K562 (cell line): ENCODE measurements around the gene BCL2L1. TPM values are rescaled to one million over a fixed set of nuclear protein-coding genes. Genes with fewer than 3 reads are reported as not detected.

ENCODE experiments used
- ARID1B ChIP-seq: fragments of 450-650 bp; IDR thresholded peaks from 2 replicates; pipeline ENCODE4 v1.6.1; 2016; ENCODE audit warnings: antibody characterized with exemption, mild to moderate bottlenecking, inconsistent platforms
- EGR1 ChIP-seq: fragments of 450-650 bp; conservative IDR thresholded peaks from 2 replicates; pipeline ENCODE4 v1.6.1; 2017; ENCODE audit warnings: mild to moderate bottlenecking
- KAT8 ChIP-seq: fragments of 450-650 bp; IDR thresholded peaks from 2 replicates; pipeline ENCODE4 v1.6.1; 2016; ENCODE audit warnings: low read depth, mild to moderate bottlenecking
- MAFF ChIP-seq: IDR thresholded peaks from 2 replicates; pipeline ENCODE4 v1.6.1; 2012; ENCODE audit warnings: low read length, improper control_type of control experiment
- PRPF4 ChIP-seq: fragments of 200-400 bp; formaldehyde crosslinking; IDR thresholded peaks from one replicate; pipeline ENCODE4 v1.6.1; 2017; ENCODE audit warnings: low read length, low read depth, mild to moderate bottlenecking; ENCODE audit not compliant: insufficient read depth, poor library complexity, severe bottlenecking
- RBBP5 ChIP-seq: fragments of 200-600 bp; sonication (generic); IDR thresholded peaks from 2 replicates; pipeline ENCODE4 v1.6.1; 2012; ENCODE audit warnings: borderline replicate concordance, mild to moderate bottlenecking, low read length, control low read depth, inconsistent platforms; ENCODE audit not compliant: insufficient read depth, poor library complexity, severe bottlenecking
- RBM15 ChIP-seq: fragments of 200-400 bp; formaldehyde crosslinking; IDR thresholded peaks from 2 replicates; pipeline ENCODE4 v1.6.1; 2018; ENCODE audit warnings: mild to moderate bottlenecking, low read length, moderate library complexity; ENCODE audit not compliant: insufficient read depth
- TCF3 ChIP-seq: sonication (generic); formaldehyde crosslinking; IDR thresholded peaks from 2 replicates; pipeline ENCODE4 v1.4.0; 2020; ENCODE audit warnings: mild to moderate bottlenecking, missing genetic modification reagents
- XRCC4 ChIP-seq: IDR thresholded peaks from one replicate; pipeline ENCODE4 v1.6.1; 2011; ENCODE audit not compliant: insufficient read depth, insufficient read length; ENCODE audit errors: extremely low read depth
- ZBTB34 ChIP-seq: fragments of 250-450 bp; sonication (Bioruptor Pico); IDR thresholded peaks from 2 replicates; pipeline ENCODE4 v1.8.0; 2021; ENCODE audit warnings: mild to moderate bottlenecking, moderate library complexity
- ZNF24 ChIP-seq: fragments of 450-650 bp; IDR thresholded peaks from 2 replicates; pipeline ENCODE4 v1.6.1; 2016
- ZNF282 ChIP-seq: sonication (generic); formaldehyde crosslinking; IDR thresholded peaks from 2 replicates; pipeline ENCODE4 v1.8.1; 2023; ENCODE audit warnings: missing genetic modification reagents
- ZNF431 ChIP-seq: sonication (generic); formaldehyde crosslinking; IDR thresholded peaks from 2 replicates; pipeline ENCODE4 v1.8.0; 2022; ENCODE audit warnings: mild to moderate bottlenecking, missing genetic modification reagents
- ZNF639 ChIP-seq, 2 experiments: fragments of 200-800 bp in 1 of 2; sonication (Bioruptor generic) in 1 of 2; sonication (generic) in 1 of 2; formaldehyde crosslinking in 1 of 2; IDR thresholded peaks in 1 of 2; conservative IDR thresholded peaks in 1 of 2; 2 replicates each; pipeline versions ENCODE4 v1.5.0 to v1.6.1; 2016 to 2020; ENCODE audit warnings: missing compliant biosample characterization in 1 of 2, missing genetic modification characterization in 1 of 2, missing genetic modification reagents in 1 of 2
- ZNF699 ChIP-seq: fragments of 250-450 bp; sonication (Bioruptor Pico); IDR thresholded peaks from 2 replicates; pipeline ENCODE4 v1.8.0; 2021; ENCODE audit warnings: mild to moderate bottlenecking, moderate library complexity; ENCODE audit not compliant: insufficient replicate concordance
- polyA plus RNA-seq, 8 experiments: library from polyadenylated mRNA; depleted of rRNA in 4 of 8; stranded (reverse) in 5 of 8; unstranded in 3 of 8; fragments of >200 nt; fragmentation: Nextera tagmentation in 2 of 8; fragmentation: Illumina TruSeq in 1 of 8; extraction: Ambion mirVana in 2 of 8; extraction: Trizol in 1 of 8; gene quantifications; 2 replicates each; pipeline versions ENCODE4 v1.2.1 to v1.2.3, GENCODE V29; 2011 to 2014; ENCODE audit warnings: inconsistent platforms in 1 of 8, missing spikeins in 1 of 8
- total RNA-seq, 7 experiments: library from RNA; depleted of rRNA in 6 of 7; stranded (reverse); fragments of >200 nt in 6 of 7; fragmentation: Illumina TruSeq in 2 of 7; extraction: Trizol in 2 of 7; gene quantifications; 2 replicates each; pipeline versions ENCODE4 v1.2.1 to v1.2.3, GENCODE V29; 2011 to 2021; ENCODE audit warnings: low replicate concordance in 1 of 7
- TF ChIP-seq, protein P1 (sequence below): sonication (generic); formaldehyde crosslinking; IDR thresholded peaks from 2 replicates; pipeline ENCODE4 v1.8.0; 2022; ENCODE audit warnings: missing genetic modification reagents, mild to moderate bottlenecking, borderline replicate concordance
- TF ChIP-seq, protein P2 (sequence below): fragments of 450-650 bp; IDR thresholded peaks from 2 replicates; pipeline ENCODE4 v1.6.1; 2016; ENCODE audit warnings: missing biosample characterization, missing genetic modification characterization
- TF ChIP-seq, protein P3 (sequence below): fragments of 450-650 bp; formaldehyde crosslinking; IDR thresholded peaks from 2 replicates; pipeline ENCODE4 v1.4.0; 2022; ENCODE audit warnings: missing genetic modification characterization
- TF ChIP-seq, protein P4 (sequence below): fragments of 450-650 bp; formaldehyde crosslinking; IDR thresholded peaks from 2 replicates; pipeline ENCODE4 v1.4.0; 2022; ENCODE audit warnings: missing genetic modification characterization
- TF ChIP-seq, protein P5 (sequence below): fragments of 250-450 bp; sonication (Bioruptor Pico); IDR thresholded peaks from 2 replicates; pipeline ENCODE4 v1.5.0; 2021

Gene BCL2L1
- total and polyA plus RNA-seq, 9 of the 15 experiments (the other 6 are each of a cell fraction or from before 2014, with no cell fraction given): 3.3 to 182 (median 120) TPM

DNA sequence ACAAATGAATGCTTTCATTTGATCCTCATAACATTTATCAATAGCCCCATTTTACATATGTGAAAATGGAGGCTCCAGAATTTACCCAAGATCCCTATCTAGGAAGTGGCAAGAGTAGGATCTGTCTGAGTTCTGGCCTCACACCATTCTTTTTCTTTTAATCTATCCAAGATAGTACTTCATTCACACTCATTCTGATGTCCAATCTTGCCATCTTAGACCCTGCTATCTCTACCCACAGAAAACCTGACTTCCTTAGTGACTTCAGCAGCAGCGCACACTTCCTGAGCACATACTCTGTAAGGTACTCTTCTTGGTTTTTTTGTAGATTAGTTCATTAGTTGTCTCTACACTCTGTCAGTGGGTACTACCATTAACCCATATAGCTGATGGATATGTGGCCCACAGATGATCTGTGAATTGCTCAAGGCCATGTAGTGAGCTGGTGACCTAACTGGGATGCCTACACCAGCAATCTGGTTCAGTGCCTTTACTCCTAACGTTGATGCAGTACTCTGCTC is 48.7 kb downstream of the BCL2L1 start (continued):
- TF ChIP-seq, protein P1, sequence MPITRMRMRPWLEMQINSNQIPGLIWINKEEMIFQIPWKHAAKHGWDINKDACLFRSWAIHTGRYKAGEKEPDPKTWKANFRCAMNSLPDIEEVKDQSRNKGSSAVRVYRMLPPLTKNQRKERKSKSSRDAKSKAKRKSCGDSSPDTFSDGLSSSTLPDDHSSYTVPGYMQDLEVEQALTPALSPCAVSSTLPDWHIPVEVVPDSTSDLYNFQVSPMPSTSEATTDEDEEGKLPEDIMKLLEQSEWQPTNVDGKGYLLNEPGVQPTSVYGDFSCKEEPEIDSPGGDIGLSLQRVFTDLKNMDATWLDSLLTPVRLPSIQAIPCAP (CRISPR knock-in tag): no peak
- TF ChIP-seq RBM15 (no peak), XRCC4 (no peak), ARID1B (peak; percentile 80), ZNF639 (CRISPR knock-in tag; conservative IDR thresholded peaks at IDR 0.05 in 1 of 2, IDR thresholded peaks at IDR 0.05 in 1 of 2) (peak in 1 of 2 experiments; percentile 17; a peak in 1 of 4 replicates), EGR1 (no peak), KAT8 (no peak), ZBTB34 (CRISPR knock-in tag) (no peak), MAFF (no peak), ZNF699 (no peak), ZNF282 (CRISPR knock-in tag) (no peak), ZNF431 (CRISPR knock-in tag) (no peak), TCF3 (peak; percentile 61), PRPF4 (no peak), ZNF24 (peak; percentile 81; the same call in 1 of the 2 replicates), RBBP5 (no peak)
- TF ChIP-seq, protein P2, sequence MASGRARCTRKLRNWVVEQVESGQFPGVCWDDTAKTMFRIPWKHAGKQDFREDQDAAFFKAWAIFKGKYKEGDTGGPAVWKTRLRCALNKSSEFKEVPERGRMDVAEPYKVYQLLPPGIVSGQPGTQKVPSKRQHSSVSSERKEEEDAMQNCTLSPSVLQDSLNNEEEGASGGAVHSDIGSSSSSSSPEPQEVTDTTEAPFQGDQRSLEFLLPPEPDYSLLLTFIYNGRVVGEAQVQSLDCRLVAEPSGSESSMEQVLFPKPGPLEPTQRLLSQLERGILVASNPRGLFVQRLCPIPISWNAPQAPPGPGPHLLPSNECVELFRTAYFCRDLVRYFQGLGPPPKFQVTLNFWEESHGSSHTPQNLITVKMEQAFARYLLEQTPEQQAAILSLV: no peak
- TF ChIP-seq, protein P3, sequence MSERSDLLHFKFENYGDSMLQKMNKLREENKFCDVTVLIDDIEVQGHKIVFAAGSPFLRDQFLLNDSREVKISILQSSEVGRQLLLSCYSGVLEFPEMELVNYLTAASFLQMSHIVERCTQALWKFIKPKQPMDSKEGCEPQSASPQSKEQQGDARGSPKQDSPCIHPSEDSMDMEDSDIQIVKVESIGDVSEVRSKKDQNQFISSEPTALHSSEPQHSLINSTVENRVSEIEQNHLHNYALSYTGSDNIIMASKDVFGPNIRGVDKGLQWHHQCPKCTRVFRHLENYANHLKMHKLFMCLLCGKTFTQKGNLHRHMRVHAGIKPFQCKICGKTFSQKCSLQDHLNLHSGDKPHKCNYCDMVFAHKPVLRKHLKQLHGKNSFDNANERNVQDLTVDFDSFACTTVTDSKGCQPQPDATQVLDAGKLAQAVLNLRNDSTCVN (CRISPR knock-in tag): no peak
- TF ChIP-seq, protein P4, sequence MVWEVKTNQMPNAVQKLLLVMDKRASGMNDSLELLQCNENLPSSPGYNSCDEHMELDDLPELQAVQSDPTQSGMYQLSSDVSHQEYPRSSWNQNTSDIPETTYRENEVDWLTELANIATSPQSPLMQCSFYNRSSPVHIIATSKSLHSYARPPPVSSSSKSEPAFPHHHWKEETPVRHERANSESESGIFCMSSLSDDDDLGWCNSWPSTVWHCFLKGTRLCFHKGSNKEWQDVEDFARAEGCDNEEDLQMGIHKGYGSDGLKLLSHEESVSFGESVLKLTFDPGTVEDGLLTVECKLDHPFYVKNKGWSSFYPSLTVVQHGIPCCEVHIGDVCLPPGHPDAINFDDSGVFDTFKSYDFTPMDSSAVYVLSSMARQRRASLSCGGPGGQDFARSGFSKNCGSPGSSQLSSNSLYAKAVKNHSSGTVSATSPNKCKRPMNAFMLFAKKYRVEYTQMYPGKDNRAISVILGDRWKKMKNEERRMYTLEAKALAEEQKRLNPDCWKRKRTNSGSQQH (CRISPR knock-in tag): no peak
- TF ChIP-seq, protein P5, sequence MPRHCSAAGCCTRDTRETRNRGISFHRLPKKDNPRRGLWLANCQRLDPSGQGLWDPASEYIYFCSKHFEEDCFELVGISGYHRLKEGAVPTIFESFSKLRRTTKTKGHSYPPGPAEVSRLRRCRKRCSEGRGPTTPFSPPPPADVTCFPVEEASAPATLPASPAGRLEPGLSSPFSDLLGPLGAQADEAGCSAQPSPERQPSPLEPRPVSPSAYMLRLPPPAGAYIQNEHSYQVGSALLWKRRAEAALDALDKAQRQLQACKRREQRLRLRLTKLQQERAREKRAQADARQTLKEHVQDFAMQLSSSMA (CRISPR knock-in tag): 0 out of 2 replicates have a peak, but pooled peaks have one; percentile 51
